ENCODE measurements around the gene CCDC8.
"Not testable (repeated sequence)": the region's sequence is repeated elsewhere in the genome, so short reads cannot be mapped to it uniquely, and the experiment has no call there.

CCDC8 gene

GRCh38 chr19:46435009-46435408, 21.6 kb upstream of the CCDC8 start:
- H3K4me1 Mint-ChIP-seq: peaks cover 7% of the 10 kb centered on the region
- H3K36me3 Mint-ChIP-seq (ENCODE audit: low read depth): no peaks in the 10 kb centered on the region
- peaks cover 3% of the 10 kb centered on the region for H3K9me3 Mint-ChIP-seq
- TF ChIP-seq, protein P1, sequence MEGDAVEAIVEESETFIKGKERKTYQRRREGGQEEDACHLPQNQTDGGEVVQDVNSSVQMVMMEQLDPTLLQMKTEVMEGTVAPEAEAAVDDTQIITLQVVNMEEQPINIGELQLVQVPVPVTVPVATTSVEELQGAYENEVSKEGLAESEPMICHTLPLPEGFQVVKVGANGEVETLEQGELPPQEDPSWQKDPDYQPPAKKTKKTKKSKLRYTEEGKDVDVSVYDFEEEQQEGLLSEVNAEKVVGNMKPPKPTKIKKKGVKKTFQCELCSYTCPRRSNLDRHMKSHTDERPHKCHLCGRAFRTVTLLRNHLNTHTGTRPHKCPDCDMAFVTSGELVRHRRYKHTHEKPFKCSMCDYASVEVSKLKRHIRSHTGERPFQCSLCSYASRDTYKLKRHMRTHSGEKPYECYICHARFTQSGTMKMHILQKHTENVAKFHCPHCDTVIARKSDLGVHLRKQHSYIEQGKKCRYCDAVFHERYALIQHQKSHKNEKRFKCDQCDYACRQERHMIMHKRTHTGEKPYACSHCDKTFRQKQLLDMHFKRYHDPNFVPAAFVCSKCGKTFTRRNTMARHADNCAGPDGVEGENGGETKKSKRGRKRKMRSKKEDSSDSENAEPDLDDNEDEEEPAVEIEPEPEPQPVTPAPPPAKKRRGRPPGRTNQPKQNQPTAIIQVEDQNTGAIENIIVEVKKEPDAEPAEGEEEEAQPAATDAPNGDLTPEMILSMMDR (IDR thresholded peaks at IDR 0.05): no peak
- H3K27me3 Mint-ChIP-seq (ENCODE audit: low read depth, poor library complexity): peaks cover 35% of the 10 kb centered on the region
- no peak for DNase-seq
- no peak overlapping the region for H3K27ac Mint-ChIP-seq
- H3K4me3 Mint-ChIP-seq: no peak overlapping the region

GRCh38 chr19:46433470-46433869, 20.1 kb upstream of the CCDC8 start:
- not testable (repeated sequence) for H3K27ac Mint-ChIP-seq

GRCh38 chr19:46431824-46432223, 18.5 kb upstream of the CCDC8 start:
- Mint-ChIP-seq H3K4me3 (no peak overlapping the region), H3K9me3 (no peaks in the 10 kb centered on the region), H3K4me1 (peaks cover 39% of the 10 kb centered on the region), H3K36me3 (ENCODE audit: low read depth) (no peaks in the 10 kb centered on the region), H3K27me3 (ENCODE audit: low read depth, poor library complexity) (peaks cover 64% of the 10 kb centered on the region), H3K27ac (no peak overlapping the region)
- TF ChIP-seq, protein P1 (IDR thresholded peaks at IDR 0.05): no peak
- DNase-seq: no peak

More at GRCh38 chr19:46433470-46433869, 20.1 kb upstream of the CCDC8 start:
- DNase-seq; H3K9me3 Mint-ChIP-seq; H3K36me3 Mint-ChIP-seq (ENCODE audit: low read depth); H3K4me3 Mint-ChIP-seq: not testable (repeated sequence)
- H3K27me3 Mint-ChIP-seq (ENCODE audit: low read depth, poor library complexity): peaks cover 50% of the 10 kb centered on the region
- H3K4me1 Mint-ChIP-seq: peaks cover 23% of the 10 kb centered on the region

DNA sequence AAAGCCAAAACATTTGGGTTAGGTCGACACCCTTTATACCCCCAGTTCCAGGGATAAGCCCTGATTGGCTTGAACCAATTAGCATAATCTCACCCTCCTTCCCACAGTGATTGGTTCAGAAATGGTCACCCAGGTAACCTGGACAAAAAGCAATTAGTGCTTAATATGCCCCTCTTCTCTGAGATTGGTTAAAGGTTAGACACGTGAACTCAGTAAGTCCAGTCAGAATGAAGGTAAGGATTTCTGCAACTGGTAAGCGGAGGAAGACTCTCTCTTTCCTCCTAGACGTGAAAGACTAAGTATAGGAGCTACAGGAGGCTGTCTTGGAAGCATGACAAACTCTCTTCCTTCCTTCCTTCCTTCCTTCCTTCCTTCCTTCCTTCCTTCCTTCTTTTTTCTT, 16.6 kb upstream of the CCDC8 start:
- peaks cover 50% of the 10 kb centered on the region for H3K4me1 Mint-ChIP-seq
- H3K4me3 Mint-ChIP-seq: no peak overlapping the region
- H3K27ac Mint-ChIP-seq: no peak overlapping the region
- no peaks in the 10 kb centered on the region for H3K9me3 Mint-ChIP-seq
- TF ChIP-seq, protein P1 (IDR thresholded peaks at IDR 0.05): no peak
- no peak for DNase-seq
- H3K27me3 Mint-ChIP-seq (ENCODE audit: low read depth, poor library complexity): peaks cover 75% of the 10 kb centered on the region
- no peaks in the 10 kb centered on the region for H3K36me3 Mint-ChIP-seq (ENCODE audit: low read depth)

DNA sequence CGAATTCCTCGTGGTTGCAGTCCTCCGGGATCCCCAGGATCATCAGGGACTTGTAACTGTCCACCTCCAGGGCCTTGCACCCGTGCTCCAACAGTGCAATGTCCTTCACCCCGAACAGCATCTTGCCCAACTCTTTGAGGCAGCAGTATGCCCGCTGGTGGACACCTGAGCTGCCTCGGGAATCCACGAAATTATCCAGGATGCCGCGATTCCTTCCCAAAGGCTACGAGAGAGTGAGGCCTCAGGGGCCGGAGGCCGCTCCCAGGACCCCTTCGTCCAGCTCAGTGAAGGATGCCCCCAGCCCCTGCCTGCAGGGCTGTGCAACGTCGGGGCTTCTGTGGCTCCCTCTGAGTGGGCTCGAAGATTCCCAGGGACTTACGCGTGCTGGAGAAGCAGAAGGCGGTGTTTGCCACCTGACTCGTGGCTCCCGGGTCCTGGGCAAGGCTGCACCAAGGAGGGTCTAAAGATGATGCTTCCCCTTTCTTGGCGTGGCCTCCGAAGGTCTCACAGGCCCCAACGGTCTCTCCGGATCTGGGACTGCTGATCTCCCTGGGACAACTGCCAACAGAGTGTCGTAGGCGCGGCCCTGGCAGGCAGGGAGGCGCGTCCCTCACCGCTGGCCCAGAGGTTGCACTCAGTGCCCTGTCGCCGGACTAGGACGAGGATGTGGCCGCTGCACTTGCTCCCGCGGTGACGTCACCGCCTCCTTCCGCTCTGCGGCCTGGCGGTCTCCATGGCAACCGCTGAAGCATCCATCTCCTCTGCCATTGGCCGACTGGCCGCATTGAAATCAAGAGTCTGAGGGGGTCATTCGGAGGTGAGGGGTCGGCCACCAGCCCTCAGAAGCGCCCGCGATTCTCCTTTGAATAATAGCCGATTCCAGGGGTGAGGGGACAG, 15.1 kb upstream of the CCDC8 start, which contains the start of gene PNMA8C:
PNMA8C (minus strand) TSS at position 698 of the 897 bp plus-strand sequence; CDS start at position 121, 577 bp downstream.
- peak; percentile 86 for DNase-seq
- peak within 1 kb of the TSS; percentile 45 for H3K4me3 Mint-ChIP-seq
- peaks cover 50% of the 10 kb centered on the region for H3K4me1 Mint-ChIP-seq

DNA sequence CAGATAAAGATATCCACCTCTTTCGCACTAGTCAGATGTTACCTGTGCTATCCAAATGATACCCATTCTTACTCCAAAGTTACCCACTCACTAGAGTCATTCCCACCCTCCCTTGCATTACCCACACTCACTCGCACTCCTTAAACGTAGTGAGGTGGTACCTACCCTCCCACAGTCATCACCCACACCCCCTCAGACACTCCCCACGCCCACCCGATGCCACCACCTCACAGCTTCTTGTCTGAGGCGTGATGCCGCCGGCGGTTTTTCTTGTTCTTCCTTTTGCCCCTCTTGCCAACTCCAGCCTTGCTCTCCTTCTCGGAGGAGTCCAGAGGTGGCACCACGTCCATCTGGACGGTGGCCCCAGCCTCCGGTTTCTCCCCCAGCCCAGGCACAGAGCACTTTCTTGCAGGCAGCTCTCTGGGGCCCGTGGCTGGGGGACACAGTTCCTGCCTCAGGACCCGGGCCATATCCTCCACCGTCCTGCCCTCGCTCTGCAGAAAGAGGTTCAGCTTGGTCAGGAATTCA, 14.2 kb upstream of the CCDC8 start:
- Mint-ChIP-seq H3K27ac (no peak overlapping the region), H3K4me3 (peak overlapping the region; percentile 87), H3K9me3 (no peaks in the 10 kb centered on the region), H3K36me3 (ENCODE audit: low read depth) (no peaks in the 10 kb centered on the region), H3K27me3 (ENCODE audit: low read depth, poor library complexity) (peaks cover 77% of the 10 kb centered on the region), H3K4me1 (peaks cover 56% of the 10 kb centered on the region)
- TF ChIP-seq, protein P1 (IDR thresholded peaks at IDR 0.05): no peak
- DNase-seq: no peak

More for the DNA sequence above, 15.1 kb upstream of the CCDC8 start, which contains the start of gene PNMA8C:
- Mint-ChIP-seq H3K36me3 (ENCODE audit: low read depth) (no peaks in the 10 kb centered on the region), H3K27ac (no peak within 1 kb of the TSS), H3K27me3 (ENCODE audit: low read depth, poor library complexity) (peaks cover 77% of the 10 kb centered on the region), H3K9me3 (no peaks in the 10 kb centered on the region)
- TF ChIP-seq, protein P1 (IDR thresholded peaks at IDR 0.05): no peak
